ENCODE measurements around the gene GRIA4. TPM values are rescaled to one million over a fixed set of nuclear protein-coding genes. Genes with fewer than 3 reads are reported as not detected.

GRIA4 gene
- total RNA-seq, 1 donor from 2014 or later = 3.7 TPM

GRCh38 chr11:105734426-105734825 is 124.6 kb downstream of the GRIA4 start:
- Histone ChIP-seq H3K9me3 (ENCODE audit: low read depth) (no peaks in the 10 kb centered on the region), H3K4me2 (no peak overlapping the region), H2AFZ (replicated peaks) (no peak overlapping the region), H3K79me2 (ENCODE audit: low read depth) (no peaks in the 10 kb centered on the region), H3K36me3 (no peaks in the 10 kb centered on the region), H3K4me1 (peaks cover 9% of the 10 kb centered on the region), H3K4me3 (no peak overlapping the region), H3F3A (ENCODE audit: low read depth) (no peaks in the 10 kb centered on the region), H3K27me3 (no peaks in the 10 kb centered on the region), H3K27ac (no peak overlapping the region), H4K20me1 (ENCODE audit: low read depth) (no peaks in the 10 kb centered on the region), H3K9ac (no peak overlapping the region)
- TF ChIP-seq EZH2 (IDR thresholded peaks at IDR 0.05) = no peak
- TF ChIP-seq, protein P1, sequence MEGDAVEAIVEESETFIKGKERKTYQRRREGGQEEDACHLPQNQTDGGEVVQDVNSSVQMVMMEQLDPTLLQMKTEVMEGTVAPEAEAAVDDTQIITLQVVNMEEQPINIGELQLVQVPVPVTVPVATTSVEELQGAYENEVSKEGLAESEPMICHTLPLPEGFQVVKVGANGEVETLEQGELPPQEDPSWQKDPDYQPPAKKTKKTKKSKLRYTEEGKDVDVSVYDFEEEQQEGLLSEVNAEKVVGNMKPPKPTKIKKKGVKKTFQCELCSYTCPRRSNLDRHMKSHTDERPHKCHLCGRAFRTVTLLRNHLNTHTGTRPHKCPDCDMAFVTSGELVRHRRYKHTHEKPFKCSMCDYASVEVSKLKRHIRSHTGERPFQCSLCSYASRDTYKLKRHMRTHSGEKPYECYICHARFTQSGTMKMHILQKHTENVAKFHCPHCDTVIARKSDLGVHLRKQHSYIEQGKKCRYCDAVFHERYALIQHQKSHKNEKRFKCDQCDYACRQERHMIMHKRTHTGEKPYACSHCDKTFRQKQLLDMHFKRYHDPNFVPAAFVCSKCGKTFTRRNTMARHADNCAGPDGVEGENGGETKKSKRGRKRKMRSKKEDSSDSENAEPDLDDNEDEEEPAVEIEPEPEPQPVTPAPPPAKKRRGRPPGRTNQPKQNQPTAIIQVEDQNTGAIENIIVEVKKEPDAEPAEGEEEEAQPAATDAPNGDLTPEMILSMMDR (IDR thresholded peaks at IDR 0.05) = no peak
- no peak for TF ChIP-seq EZH2phosphoT487 (IDR thresholded peaks at IDR 0.05)
- Mint-ChIP-seq H3K27ac (no peak overlapping the region), H3K4me3 (no peak overlapping the region), H3K9me3 (peaks cover 3% of the 10 kb centered on the region), H3K36me3 (no peaks in the 10 kb centered on the region), H3K4me1 (peaks cover 2% of the 10 kb centered on the region), H3K27me3 (ENCODE audit: insufficient read depth, low read depth) (no peaks in the 10 kb centered on the region)
- no peak for DNase-seq (ENCODE audit: low spot score)

DNA sequence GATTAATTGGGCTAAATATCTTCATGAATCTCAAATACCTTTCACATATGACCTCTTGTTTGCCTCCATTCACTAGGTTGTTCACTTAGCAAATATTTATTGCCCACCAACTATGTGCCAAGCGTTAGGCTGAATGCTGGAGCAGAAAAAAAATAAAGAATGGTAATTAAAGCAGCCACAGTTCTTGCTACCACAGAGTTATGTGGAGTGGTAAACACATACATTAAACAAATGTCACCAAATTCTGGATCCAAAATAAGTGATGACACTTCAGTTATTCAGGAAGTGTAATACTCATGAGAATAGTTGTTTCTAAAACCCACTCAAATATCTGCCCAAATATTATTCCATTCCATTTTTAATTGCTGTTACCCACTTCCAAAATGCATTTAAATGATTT is 128.4 kb downstream of the GRIA4 start:
- no peaks in the 10 kb centered on the region for H3K27me3 ChIP-seq
- Mint-ChIP-seq H3K27ac (no peak overlapping the region), H3K4me1 (peaks cover 2% of the 10 kb centered on the region), H3K9me3 (no peaks in the 10 kb centered on the region), H3K4me3 (no peak overlapping the region), H3K27me3 (ENCODE audit: insufficient read depth, low read depth) (no peaks in the 10 kb centered on the region), H3K36me3 (no peaks in the 10 kb centered on the region)
- no peaks in the 10 kb centered on the region for H3K36me3 ChIP-seq
- no peak for DNase-seq (ENCODE audit: low spot score)
- TF ChIP-seq, protein P1 (IDR thresholded peaks at IDR 0.05) = no peak
- no peak for TF ChIP-seq EZH2 (IDR thresholded peaks at IDR 0.05)
- H3K4me1 ChIP-seq = peaks cover 11% of the 10 kb centered on the region
- no peak overlapping the region for H3K4me3 ChIP-seq
- H4K20me1 ChIP-seq (ENCODE audit: low read depth) = no peaks in the 10 kb centered on the region
- no peak overlapping the region for H2AFZ ChIP-seq (replicated peaks)
- no peaks in the 10 kb centered on the region for H3K79me2 ChIP-seq (ENCODE audit: low read depth)
- H3K4me2 ChIP-seq = no peak overlapping the region
- no peaks in the 10 kb centered on the region for H3F3A ChIP-seq (ENCODE audit: low read depth)
- no peaks in the 10 kb centered on the region for H3K9me3 ChIP-seq (ENCODE audit: low read depth)
- no peak overlapping the region for H3K27ac ChIP-seq
- no peak overlapping the region for H3K9ac ChIP-seq

GRCh38 chr11:105738986-105739795 is 129.3 kb downstream of the GRIA4 start:
- Histone ChIP-seq H3K79me2 (ENCODE audit: low read depth) (no peaks in the 10 kb centered on the region), H3K4me2 (no peak overlapping the region), H3K27me3 (no peaks in the 10 kb centered on the region), H3K9ac (no peak overlapping the region), H3F3A (ENCODE audit: low read depth) (no peaks in the 10 kb centered on the region), H3K9me3 (ENCODE audit: low read depth) (no peaks in the 10 kb centered on the region), H3K4me3 (no peak overlapping the region), H3K4me1 (peaks cover 11% of the 10 kb centered on the region), H2AFZ (replicated peaks) (no peak overlapping the region), H3K27ac (no peak overlapping the region), H3K36me3 (no peaks in the 10 kb centered on the region), H4K20me1 (ENCODE audit: low read depth) (no peaks in the 10 kb centered on the region)
- H3K27me3 Mint-ChIP-seq (ENCODE audit: insufficient read depth, low read depth) = no peaks in the 10 kb centered on the region
- no peak overlapping the region for H3K27ac Mint-ChIP-seq
- H3K9me3 Mint-ChIP-seq = no peaks in the 10 kb centered on the region
- no peak for TF ChIP-seq EZH2phosphoT487 (IDR thresholded peaks at IDR 0.05)
- TF ChIP-seq EZH2 (IDR thresholded peaks at IDR 0.05) = no peak
- TF ChIP-seq, protein P1 (IDR thresholded peaks at IDR 0.05) = no peak
- peak; percentile 22 for DNase-seq (ENCODE audit: low spot score)
- no peak overlapping the region for H3K4me3 Mint-ChIP-seq
- H3K36me3 Mint-ChIP-seq = no peaks in the 10 kb centered on the region
- peaks cover 2% of the 10 kb centered on the region for H3K4me1 Mint-ChIP-seq

All from neural progenitor cell (in vitro differentiated cells).